ENCODE measurements around the gene CCDC17.

GRCh38 chr1:45608175-45609156, 15.4 kb downstream of the CCDC17 start:
- TF ChIP-seq, protein P1, sequence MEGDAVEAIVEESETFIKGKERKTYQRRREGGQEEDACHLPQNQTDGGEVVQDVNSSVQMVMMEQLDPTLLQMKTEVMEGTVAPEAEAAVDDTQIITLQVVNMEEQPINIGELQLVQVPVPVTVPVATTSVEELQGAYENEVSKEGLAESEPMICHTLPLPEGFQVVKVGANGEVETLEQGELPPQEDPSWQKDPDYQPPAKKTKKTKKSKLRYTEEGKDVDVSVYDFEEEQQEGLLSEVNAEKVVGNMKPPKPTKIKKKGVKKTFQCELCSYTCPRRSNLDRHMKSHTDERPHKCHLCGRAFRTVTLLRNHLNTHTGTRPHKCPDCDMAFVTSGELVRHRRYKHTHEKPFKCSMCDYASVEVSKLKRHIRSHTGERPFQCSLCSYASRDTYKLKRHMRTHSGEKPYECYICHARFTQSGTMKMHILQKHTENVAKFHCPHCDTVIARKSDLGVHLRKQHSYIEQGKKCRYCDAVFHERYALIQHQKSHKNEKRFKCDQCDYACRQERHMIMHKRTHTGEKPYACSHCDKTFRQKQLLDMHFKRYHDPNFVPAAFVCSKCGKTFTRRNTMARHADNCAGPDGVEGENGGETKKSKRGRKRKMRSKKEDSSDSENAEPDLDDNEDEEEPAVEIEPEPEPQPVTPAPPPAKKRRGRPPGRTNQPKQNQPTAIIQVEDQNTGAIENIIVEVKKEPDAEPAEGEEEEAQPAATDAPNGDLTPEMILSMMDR (IDR thresholded peaks at IDR 0.05; ENCODE audit: low read depth, low read length), result no peak
- TF ChIP-seq POLR2A (IDR thresholded peaks at IDR 0.05; ENCODE audit: extremely low read depth, insufficient read length) (no peak), MYC (IDR thresholded peaks at IDR 0.05; ENCODE audit: low read depth, low read length) (no peak), MAX (IDR thresholded peaks at IDR 0.05; ENCODE audit: low read depth, low read length) (no peak)
